ENCODE data around the gene PFKL.

The PFKL gene

DNA sequence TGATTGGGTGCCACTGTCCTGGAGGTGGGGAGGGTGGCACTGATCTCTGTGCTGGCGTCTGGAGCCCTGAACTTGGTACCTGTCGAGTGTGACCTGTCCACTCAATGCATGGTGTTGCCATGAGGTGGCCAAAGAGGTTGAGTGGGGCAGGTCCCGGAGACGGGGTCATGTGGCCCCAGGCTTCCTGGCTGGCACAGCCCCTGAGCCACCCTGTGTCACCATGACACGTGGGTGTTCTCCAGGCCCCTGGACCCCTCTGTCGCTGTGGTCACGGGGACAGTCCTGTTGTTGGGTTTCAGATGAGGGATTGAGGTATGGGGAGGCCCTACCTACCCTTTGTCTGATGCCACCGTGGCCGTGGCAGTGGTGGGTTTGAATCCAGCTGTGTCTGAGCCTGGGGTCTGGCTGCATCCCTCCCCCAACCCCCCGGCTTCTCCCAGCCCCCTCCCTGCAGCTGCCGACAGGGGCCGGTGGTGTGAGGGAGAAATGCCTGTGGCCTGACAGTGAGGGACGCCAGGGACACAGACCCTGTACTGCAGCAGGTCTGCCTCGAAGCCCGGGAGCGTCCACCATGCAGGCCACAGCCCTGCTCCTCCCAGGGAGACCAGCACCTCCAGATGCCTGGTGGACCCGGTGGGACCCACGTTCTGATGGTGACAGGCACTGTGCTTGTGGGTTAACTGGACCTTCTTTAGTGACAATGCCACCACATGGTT is 65.6 kb downstream of the PFKL start:
- no peak for DNase-seq

DNA sequence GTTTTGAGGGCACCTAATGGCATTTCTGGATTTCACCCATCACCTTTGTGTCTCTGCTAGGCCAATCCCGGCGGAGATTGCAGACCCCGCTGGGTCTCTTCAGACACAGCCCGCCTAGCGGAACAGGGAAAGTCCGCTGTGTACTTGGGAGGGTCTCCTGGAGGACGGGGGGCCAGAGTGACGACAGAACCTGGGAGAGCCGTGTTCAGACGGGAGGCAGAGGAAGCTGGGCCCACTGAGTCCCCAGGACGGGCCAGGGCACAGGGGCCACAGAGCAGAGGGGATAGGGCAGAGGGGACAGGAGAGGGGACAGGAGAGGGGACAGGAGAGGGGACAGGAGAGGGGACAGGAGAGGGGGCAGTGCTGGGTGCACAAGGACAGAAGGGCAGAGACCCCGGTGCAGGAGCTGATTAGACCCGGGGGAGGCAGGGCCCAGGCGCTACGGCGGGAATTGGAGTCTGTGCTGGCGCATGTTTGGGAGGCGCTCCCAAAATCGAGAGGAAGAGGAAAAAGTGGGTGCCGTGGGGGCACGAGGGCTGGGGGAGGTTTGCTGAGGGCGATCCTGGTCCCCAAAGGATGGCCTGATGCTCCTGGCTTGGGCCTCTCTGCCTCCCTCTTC is 66.2 kb downstream of the PFKL start:
- DNase-seq: no peak

- no peak for DNase-seq
These were observed 66.8 kb downstream of the PFKL start for GRCh38 chr21:44366586-44367211.

GRCh38 chr21:44368711-44369446 is 69.0 kb downstream of the PFKL start:
- no peak for DNase-seq

DNA sequence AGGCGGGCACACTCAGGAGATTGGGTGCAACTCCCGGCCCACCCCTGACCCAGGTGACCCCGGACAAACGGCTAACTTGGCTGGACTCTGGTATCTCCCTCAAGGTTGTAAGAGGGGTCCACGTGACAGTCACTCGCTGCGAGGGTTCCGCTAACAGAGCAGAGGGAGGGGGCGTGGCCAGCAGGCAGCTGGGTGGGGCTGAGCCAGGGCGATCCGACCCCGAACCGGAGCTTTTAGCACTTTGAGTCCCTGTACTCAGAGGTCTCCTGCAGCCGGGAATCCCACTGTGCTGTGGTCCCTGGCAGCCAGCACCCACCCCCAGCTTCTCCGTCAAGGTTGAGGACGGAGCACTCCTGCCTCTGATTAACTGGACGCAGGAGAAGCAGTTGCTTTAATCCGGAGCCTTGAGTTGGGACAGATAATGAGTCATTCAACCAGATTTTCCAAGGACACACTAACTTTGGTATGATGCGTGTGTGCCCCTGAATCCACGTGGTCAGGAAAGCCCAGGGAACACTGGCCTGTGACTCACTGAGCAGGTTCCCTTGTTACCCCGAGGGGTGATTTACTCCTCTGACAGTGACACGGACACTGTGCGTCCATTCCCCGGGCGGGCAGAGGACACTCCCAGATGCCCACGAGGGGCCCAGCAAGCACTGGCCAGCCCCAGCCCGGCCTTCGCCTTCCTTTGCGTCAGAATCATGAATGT is 70.3 kb downstream of the PFKL start:
- DNase-seq: no peak

- no peak for DNase-seq
These were observed 71.0 kb downstream of the PFKL start for GRCh38 chr21:44370786-44371410.

- DNase-seq: no peak
These were observed 71.7 kb downstream of the PFKL start for GRCh38 chr21:44371596-44371995.

DNA sequence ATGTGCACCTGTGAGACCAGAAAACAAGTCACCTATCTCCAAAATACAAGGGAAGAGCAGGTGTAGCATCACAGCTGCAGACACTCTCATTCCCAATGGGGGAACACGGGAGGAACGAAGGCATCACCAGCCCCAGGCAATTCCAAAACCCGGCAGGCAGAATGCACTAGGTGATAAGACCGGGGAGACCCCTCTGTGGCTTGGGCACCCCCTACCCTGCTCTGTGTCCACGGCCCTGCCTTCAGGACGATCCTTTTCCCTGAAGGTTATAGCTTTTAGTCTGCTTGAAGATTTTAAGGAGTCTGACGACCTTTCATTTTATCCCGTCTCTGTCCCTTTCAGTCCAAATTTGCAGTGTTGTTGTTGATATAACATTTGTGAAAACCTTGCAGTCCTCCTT is 72.8 kb downstream of the PFKL start:
- DNase-seq: no peak

- DNase-seq: no peak
These were observed 74.9 kb downstream of the PFKL start for GRCh38 chr21:44374601-44375280.

GRCh38 chr21:44375281-44375651 is 75.4 kb downstream of the PFKL start:
- DNase-seq: no peak

DNA sequence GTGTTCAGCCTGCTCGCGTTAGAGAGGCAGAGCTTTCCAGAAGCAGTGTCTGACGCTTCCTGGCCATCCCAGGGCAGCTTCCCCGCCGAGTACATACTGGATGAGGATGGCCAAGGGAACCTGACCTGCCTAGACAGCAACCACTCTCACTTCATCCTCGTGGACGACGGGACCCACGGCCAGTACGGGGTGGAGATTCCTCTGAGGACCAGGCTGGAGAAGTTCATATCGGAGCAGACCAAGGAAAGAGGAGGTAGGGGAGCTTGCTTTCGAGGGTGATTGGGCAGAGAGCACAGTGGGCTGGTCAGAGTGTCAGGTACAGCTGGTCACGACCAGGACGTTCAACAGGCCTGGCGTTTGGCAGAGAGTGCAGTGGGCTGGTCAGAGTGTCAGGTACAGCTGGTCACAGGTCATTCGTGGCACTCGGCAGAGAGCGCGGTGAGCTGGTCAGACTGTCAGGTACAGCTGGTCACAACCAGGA is 75.9 kb downstream of the PFKL start:
- DNase-seq: no peak

GRCh38 chr21:44376606-44377005 is 76.8 kb downstream of the PFKL start:
- DNase-seq: no peak
